Stimulated activated CD8-positive, alpha-beta memory T cell treated with anti-CD3 and anti-CD28 coated beads, Interleukin-15, amount 100 ng/mL, for 24 hours (primary cell): Measurements from ENCODE around the gene SIPA1L3.

Source experiments
- DNase-seq: peaks from one replicate; pipeline ENCODE4 v3.0.0-alpha.2; 2020; ENCODE audit warnings: low read depth

The SIPA1L3 gene

DNA sequence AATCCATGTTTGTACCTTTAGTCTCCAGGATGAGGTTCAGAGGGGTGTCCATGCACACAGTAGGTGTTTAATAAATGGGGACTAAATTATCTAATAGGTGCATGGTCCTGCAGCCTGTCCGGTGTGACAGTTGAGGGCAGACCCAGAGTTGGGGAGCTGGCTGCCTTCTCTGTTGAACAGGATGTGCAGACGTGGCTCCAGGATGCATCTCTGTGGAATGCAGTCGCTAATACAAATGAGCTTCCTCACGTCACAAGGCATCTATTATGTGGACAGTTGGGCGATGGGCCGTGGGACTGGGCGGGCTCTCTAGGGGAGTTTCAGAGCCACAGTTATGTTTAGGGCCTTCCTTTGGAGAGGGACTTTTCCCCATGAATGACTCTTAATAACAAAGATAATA, 71.0 kb downstream of the SIPA1L3 start:
- DNase-seq, result no peak

DNA sequence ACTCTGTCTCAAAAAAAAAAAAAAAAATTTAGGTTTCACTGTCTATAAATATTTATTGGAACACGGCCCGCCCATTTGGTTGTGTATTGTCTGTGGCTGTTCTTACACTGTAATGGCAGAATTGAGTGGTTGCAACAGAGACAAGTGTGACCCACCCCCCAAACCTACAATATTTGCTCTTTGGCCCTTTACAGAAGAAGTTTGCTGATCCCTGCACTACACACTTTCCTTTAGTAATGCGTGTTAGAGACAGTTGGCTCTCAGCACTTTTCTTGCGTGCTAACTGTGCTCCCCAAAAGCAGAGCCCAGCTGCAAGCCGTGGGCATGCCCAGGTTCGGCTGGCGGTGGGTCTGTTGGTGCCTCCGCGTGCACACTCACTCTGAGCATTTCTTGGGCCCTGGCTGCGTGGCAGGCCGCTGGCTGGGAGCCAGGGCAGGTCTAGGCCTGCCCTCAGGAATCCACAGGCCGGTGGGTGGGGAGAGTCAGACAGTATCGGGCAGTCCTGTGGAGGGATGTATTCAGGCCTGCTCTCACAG, 72.6 kb downstream of the SIPA1L3 start:
- DNase-seq, result no peak

- no peak for DNase-seq
Observed at GRCh38 chr19:37980419-37981170, 73.6 kb downstream of the SIPA1L3 start.

DNA sequence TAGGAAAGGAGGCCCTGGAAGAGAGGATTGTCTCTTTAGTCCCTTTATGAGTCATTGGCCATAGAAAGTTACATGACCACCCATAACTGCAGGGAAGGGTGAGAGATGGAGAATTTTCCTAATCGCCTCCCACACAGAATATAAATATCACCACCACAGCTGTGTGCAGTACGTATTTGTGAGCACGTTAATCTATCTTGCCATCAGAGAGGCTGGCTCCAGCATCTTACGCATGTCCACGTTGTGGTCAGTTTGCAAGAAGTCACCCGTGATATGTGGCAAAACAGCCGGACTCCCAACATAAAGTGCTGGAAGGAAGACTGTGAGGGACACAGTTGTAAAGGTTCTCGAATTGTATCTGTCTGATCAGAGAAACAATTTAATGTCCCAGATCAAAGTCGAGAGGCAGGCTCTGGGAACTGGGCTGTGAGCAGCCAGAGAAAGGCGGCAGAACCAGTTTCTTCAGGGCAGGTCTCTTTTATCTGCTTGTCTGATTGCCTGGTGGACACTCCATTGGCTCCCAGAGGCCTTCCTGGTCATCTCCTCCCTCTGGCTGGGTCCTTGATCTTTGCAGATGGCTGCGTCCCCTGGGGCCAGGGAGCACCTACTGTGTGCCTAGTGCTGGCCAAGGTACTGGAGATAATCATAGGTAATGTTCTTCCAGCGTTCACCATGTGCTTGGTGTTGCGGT, 74.9 kb downstream of the SIPA1L3 start:
- no peak for DNase-seq

DNA sequence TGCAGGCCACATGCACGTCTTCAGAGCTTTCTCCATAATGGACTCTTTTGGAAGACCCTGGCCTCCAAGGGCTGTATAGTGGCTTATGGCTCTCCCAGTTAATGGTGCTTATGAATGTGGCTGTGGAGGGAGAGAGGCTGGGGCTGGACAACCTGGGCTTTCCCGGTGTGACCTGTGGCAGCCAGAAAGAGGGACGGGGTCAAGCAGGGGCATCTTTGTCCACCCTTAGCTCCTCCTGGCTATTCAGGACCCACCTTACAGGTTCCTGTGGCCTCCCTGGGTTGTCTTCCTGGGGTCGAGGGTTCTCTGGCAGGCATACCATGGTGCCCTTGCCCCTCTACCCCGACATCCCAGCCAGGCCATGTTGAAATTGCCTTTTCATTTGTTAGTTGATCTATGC, 75.6 kb downstream of the SIPA1L3 start:
- no peak for DNase-seq

GRCh38 chr19:37983153-37983552, 76.1 kb downstream of the SIPA1L3 start:
- DNase-seq, result no peak

- DNase-seq, result no peak
Observed at GRCh38 chr19:37983916-37984315, 76.9 kb downstream of the SIPA1L3 start.

DNA sequence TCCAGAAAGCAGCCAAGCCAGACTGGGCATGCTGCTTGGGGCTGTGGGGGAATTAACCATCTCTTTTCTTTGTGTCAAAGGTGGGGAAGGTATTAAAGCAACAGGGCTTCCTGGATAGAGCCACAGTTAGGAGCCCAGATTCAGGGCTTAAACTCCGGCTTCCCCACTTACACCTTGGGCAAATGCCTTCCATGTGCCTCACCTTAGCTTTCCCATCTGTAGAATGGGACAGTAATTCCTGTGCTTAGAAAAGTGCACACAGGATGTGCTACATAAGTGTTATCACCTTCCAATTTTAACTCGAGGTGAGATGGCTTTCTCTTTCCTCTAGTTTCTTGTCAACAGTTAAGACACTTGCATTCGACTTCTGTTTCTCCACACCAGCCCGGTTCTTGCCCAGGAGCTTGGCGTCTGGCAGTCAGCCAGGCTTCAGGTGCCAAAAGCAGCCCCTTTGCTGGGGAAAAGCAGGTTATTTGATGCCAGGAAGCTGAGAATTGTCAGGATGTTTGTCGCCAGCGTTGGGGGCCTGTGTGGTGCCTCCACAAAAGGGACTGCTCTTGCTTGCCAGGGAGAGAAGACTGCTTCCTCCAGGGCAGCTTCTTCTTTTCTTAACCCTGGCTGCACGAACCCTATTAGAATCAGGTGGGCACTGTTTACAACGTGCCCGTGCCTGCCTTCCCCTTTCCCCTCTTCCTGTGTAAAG, 79.2 kb downstream of the SIPA1L3 start:
- no peak for DNase-seq

GRCh38 chr19:37987356-37988332, 80.6 kb downstream of the SIPA1L3 start:
- DNase-seq, result no peak

- no peak for DNase-seq
Observed at GRCh38 chr19:37988758-37989635, 82.0 kb downstream of the SIPA1L3 start.

DNA sequence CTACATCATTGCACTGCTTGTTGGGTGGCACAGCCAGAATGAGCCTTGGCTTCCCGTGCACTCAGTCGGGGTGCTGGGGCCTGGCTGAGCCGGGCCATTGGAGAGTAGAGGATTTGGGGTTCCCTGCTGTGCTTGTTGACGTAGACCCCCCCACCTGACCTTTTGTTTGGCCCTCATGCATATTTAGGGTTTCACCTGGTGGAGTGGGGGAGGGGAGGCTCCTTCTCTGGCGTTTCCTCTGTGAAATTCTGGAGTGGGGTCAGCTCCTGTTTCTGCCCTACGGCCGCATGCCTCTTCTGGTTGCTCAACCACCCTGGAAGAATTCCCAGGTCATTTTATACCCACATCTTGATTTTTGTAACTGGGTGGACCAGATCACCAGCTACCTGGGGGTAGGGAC, 82.8 kb downstream of the SIPA1L3 start:
- DNase-seq, result no peak

GRCh38 chr19:37990362-37990761, 83.4 kb downstream of the SIPA1L3 start:
- no peak for DNase-seq

- no peak for DNase-seq
Observed at GRCh38 chr19:37991176-37991835, 84.3 kb downstream of the SIPA1L3 start.

GRCh38 chr19:37991841-37992248, 84.8 kb downstream of the SIPA1L3 start:
- no peak for DNase-seq

GRCh38 chr19:37992761-37993160, 85.8 kb downstream of the SIPA1L3 start:
- DNase-seq, result no peak

DNA sequence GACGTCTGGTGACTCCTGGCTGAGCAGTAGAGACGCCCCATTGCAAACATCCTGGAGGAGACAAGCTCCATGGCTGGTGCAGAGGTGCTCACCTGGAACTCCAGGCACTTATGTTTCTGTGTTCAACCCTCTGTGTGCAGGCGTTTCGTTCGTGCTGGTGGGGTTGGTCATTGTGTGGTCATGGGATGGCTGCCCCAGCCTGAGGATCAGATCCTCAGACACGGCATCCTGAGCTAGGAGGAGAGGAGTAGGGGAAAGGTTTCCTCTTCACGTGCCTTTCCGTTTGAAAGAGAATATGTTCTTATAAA, 87.8 kb downstream of the SIPA1L3 start:
- no peak for DNase-seq

DNA sequence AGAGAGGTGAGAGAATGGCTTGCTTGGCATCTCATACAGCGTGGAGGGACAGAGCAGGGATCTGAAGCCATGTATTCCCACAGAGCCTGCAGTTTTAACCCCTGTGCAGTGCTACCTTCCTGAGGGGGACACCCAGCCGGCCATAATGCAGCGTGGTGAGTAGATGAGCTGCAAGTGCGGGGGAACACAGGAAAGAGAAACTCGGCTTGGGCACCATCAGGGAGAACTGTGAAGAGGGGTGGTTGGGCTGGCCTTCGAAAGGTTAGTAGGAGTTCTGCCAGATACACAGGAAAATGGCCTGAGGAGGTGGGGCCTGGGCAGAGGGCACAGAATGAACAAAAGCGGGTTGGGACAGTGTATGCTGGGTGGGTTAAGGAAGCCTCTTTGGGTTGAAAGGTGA, 88.3 kb downstream of the SIPA1L3 start:
- DNase-seq, result no peak

GRCh38 chr19:37997911-37998344, 90.9 kb downstream of the SIPA1L3 start:
- DNase-seq, result no peak

- DNase-seq, result no peak
Observed at GRCh38 chr19:37998801-37999308, 91.8 kb downstream of the SIPA1L3 start.
